Measurements from ENCODE around the gene REC114. TPM values are rescaled to one million over a fixed set of nuclear protein-coding genes. Genes with fewer than 3 reads are reported as not detected.

Gene REC114
- total and polyA plus RNA-seq, 9 of the 15 experiments (the other 6 are each of a cell fraction or from before 2014, with no cell fraction given), result 0.07 to 0.24 TPM; not detected in 7

DNA sequence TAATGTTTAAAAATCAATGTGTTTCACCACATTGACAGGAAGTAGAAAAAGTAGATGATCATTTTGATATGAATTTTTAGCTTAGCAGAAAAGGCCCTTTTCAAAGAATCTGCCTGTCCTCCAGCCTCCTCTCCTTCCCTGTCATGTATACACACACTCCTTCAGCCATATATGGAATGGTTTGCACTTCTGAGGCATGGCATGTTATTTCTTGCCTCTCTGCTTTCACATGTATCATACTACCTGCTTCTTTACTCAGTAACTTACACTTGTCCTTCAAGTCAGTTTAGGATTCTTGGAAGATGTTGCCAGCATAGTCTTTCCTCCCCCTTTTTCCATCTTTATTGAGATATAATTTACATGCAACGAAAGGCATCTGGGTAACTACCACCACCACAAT is 79.0 kb downstream of the REC114 start (continued):
- TF ChIP-seq, protein P1, sequence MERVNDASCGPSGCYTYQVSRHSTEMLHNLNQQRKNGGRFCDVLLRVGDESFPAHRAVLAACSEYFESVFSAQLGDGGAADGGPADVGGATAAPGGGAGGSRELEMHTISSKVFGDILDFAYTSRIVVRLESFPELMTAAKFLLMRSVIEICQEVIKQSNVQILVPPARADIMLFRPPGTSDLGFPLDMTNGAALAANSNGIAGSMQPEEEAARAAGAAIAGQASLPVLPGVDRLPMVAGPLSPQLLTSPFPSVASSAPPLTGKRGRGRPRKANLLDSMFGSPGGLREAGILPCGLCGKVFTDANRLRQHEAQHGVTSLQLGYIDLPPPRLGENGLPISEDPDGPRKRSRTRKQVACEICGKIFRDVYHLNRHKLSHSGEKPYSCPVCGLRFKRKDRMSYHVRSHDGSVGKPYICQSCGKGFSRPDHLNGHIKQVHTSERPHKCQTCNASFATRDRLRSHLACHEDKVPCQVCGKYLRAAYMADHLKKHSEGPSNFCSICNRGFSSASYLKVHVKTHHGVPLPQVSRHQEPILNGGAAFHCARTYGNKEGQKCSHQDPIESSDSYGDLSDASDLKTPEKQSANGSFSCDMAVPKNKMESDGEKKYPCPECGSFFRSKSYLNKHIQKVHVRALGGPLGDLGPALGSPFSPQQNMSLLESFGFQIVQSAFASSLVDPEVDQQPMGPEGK (CRISPR knock-in tag; IDR thresholded peaks at IDR 0.05; ENCODE audit: borderline replicate concordance), result no peak
- TF ChIP-seq NRF1 (conservative IDR thresholded peaks at IDR 0.05 in 1 of 2, IDR thresholded peaks at IDR 0.05 in 1 of 2) (no peak), ZNF766 (CRISPR knock-in tag; conservative IDR thresholded peaks at IDR 0.05) (no peak), RBM25 (IDR thresholded peaks at IDR 0.05; ENCODE audit: low read depth, low read length, severe bottlenecking) (no peak), ZNF76 (CRISPR knock-in tag; IDR thresholded peaks at IDR 0.05; ENCODE audit: borderline replicate concordance) (no peak), TCF3 (CRISPR knock-in tag; IDR thresholded peaks at IDR 0.05) (no peak), RBM15 (IDR thresholded peaks at IDR 0.05; ENCODE audit: insufficient read depth, low read length) (no peak)

DNA sequence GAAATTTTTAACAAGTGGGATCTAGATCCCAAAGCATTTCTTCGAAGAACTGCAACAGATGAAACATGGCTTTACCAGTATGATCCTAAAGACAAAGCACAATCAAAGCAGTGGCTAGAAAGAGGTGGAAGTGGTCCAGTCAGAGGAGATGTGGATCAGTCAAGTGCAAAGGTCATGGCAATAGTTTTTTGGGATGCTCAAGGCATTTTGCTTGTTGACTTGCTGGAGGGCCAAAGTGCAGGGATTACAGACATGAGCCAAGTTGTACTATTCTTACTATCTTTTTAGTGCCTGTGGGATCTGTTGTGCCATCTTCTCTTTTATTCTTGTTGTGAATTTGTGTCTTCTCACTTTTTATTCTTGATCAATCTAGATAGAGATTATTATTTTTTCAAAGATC is 82.0 kb downstream of the REC114 start:
- DNase-seq (ENCODE audit: extremely low read depth in 1 of 4, low spot score in 3 of 4) (no peak), ATAC-seq (no peak), FAIRE-seq (no peak)
- no peak overlapping the region for H2AFZ ChIP-seq (ENCODE audit: low read depth, low read length)
- no peaks in the 10 kb centered on the region for H4K20me1 ChIP-seq (replicated peaks; ENCODE audit: control insufficient read depth, insufficient read depth, low read length)
- H3K4me2 ChIP-seq (ENCODE audit: insufficient read depth, low read length), result no peak overlapping the region
- POLR2A ChIA-PET, result no interaction called here
- no peaks in the 10 kb centered on the region for H3K36me3 ChIP-seq (ENCODE audit: control insufficient read depth, insufficient read depth, low read length)
- intact Hi-C loops (cut with micrococcal nuclease) (no loop called here), in situ Hi-C loops (cut with MboI) (no loop called here)
- no peaks in the 10 kb centered on the region for H3K27me3 ChIP-seq (ENCODE audit: control insufficient read depth in 2 of 2, insufficient read depth in 2 of 2, low read length in 2 of 2)
- no peak overlapping the region for H3K27ac ChIP-seq (ENCODE audit: extremely low read depth, low read depth, low read length)
- no peaks in the 10 kb centered on the region for H3K9me1 ChIP-seq (ENCODE audit: control insufficient read depth, insufficient read depth, low read length)
- WGBS (ENCODE audit: insufficient coverage, low coverage, missing lambda C conversion rate), result 7% methylated on average over 1 of the region's 1 CpG
- no peaks in the 10 kb centered on the region for H3K4me1 ChIP-seq (replicated peaks in 1 of 2; ENCODE audit: control insufficient read depth in 2 of 2, insufficient read depth in 2 of 2, low read length in 2 of 2)
- CTCF ChIA-PET (ENCODE audit: low intra/inter-chr PET ratio), result no interaction called here
- H3K9me3 ChIP-seq (replicated peaks; ENCODE audit: control insufficient read depth, insufficient read depth, low read depth, low read length), result no peaks in the 10 kb centered on the region
- H3K9ac ChIP-seq (ENCODE audit: insufficient read depth in 1 of 2, low read depth in 2 of 2, low read length in 2 of 2), result no peak overlapping the region
- no TSS peak for BruUV-seq (replicated peaks)
- H3K79me2 ChIP-seq (ENCODE audit: control insufficient read depth, insufficient read depth, low read length), result no peaks in the 10 kb centered on the region
- H3K4me3 ChIP-seq, result no peak overlapping the region
- TF ChIP-seq NONO (IDR thresholded peaks at IDR 0.05; ENCODE audit: low read depth in 2 of 2, low read length in 1 of 2) (no peak), ZSCAN29 (IDR thresholded peaks at IDR 0.05) (no peak), ZNF696 (CRISPR knock-in tag; conservative IDR thresholded peaks at IDR 0.05) (no peak), ARHGAP35 (IDR thresholded peaks at IDR 0.05; ENCODE audit: partially characterized antibody) (no peak), ZNF76 (CRISPR knock-in tag; IDR thresholded peaks at IDR 0.05; ENCODE audit: borderline replicate concordance) (no peak), NR4A1 (CRISPR knock-in tag; IDR thresholded peaks at IDR 0.05) (no peak), NR4A1 (tag; IDR thresholded peaks at IDR 0.05) (no peak)
- TF ChIP-seq, protein P2, sequence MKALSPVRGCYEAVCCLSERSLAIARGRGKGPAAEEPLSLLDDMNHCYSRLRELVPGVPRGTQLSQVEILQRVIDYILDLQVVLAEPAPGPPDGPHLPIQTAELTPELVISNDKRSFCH (CRISPR knock-in tag; IDR thresholded peaks at IDR 0.05), result no peak
- TF ChIP-seq, protein P2 (tag; IDR thresholded peaks at IDR 0.05), result no peak
- TF ChIP-seq, protein P3, sequence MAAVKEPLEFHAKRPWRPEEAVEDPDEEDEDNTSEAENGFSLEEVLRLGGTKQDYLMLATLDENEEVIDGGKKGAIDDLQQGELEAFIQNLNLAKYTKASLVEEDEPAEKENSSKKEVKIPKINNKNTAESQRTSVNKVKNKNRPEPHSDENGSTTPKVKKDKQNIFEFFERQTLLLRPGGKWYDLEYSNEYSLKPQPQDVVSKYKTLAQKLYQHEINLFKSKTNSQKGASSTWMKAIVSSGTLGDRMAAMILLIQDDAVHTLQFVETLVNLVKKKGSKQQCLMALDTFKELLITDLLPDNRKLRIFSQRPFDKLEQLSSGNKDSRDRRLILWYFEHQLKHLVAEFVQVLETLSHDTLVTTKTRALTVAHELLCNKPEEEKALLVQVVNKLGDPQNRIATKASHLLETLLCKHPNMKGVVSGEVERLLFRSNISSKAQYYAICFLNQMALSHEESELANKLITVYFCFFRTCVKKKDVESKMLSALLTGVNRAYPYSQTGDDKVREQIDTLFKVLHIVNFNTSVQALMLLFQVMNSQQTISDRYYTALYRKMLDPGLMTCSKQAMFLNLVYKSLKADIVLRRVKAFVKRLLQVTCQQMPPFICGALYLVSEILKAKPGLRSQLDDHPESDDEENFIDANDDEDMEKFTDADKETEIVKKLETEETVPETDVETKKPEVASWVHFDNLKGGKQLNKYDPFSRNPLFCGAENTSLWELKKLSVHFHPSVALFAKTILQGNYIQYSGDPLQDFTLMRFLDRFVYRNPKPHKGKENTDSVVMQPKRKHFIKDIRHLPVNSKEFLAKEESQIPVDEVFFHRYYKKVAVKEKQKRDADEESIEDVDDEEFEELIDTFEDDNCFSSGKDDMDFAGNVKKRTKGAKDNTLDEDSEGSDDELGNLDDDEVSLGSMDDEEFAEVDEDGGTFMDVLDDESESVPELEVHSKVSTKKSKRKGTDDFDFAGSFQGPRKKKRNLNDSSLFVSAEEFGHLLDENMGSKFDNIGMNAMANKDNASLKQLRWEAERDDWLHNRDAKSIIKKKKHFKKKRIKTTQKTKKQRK (IDR thresholded peaks at IDR 0.05; ENCODE audit: borderline replicate concordance, low read depth, low read length), result no peak

Measured in K562 (cell line).